ENCODE results near the gene RARB.

The RARB gene

GRCh38 chr3:25500706-25501210 lies 72.7 kb downstream of the RARB start:
- TF ChIP-seq CTCF (IDR thresholded peaks at IDR 0.05; ENCODE audit: low read length, missing control alignments): no peak
- no peak overlapping the region for H3K4me3 ChIP-seq (replicated peaks; ENCODE audit: low read depth, low read length)
- no peak for DNase-seq (ENCODE audit: low read depth)

GRCh38 chr3:25502233-25502632 lies 74.2 kb downstream of the RARB start:
- no peak for DNase-seq (ENCODE audit: low read depth)
- TF ChIP-seq CTCF (IDR thresholded peaks at IDR 0.05; ENCODE audit: low read length, missing control alignments): no peak
- H3K4me3 ChIP-seq (replicated peaks; ENCODE audit: low read depth, low read length): no peak overlapping the region

GRCh38 chr3:25503898-25504301 lies 75.8 kb downstream of the RARB start:
- no peak for DNase-seq (ENCODE audit: low read depth)
- no peak overlapping the region for H3K4me3 ChIP-seq (replicated peaks; ENCODE audit: low read depth, low read length)
- TF ChIP-seq CTCF (IDR thresholded peaks at IDR 0.05; ENCODE audit: low read length, missing control alignments): no peak

GRCh38 chr3:25505581-25505980 lies 77.5 kb downstream of the RARB start:
- DNase-seq (ENCODE audit: low read depth): no peak

GRCh38 chr3:25507811-25508210 lies 79.7 kb downstream of the RARB start:
- H3K4me3 ChIP-seq (replicated peaks; ENCODE audit: low read depth, low read length): no peak overlapping the region
- no peak for TF ChIP-seq CTCF (IDR thresholded peaks at IDR 0.05; ENCODE audit: low read length, missing control alignments)
- no peak for DNase-seq (ENCODE audit: low read depth)

More at GRCh38 chr3:25505581-25505980, 77.5 kb downstream of the RARB start:
- TF ChIP-seq CTCF (IDR thresholded peaks at IDR 0.05; ENCODE audit: low read length, missing control alignments): no peak
- no peak overlapping the region for H3K4me3 ChIP-seq (replicated peaks; ENCODE audit: low read depth, low read length)

- H3K4me3 ChIP-seq (replicated peaks; ENCODE audit: low read depth, low read length): no peak overlapping the region
Observed at GRCh38 chr3:25508433-25508832, 80.4 kb downstream of the RARB start.

More at GRCh38 chr3:25508433-25508832, 80.4 kb downstream of the RARB start:
- no peak for DNase-seq (ENCODE audit: low read depth)
- no peak for TF ChIP-seq CTCF (IDR thresholded peaks at IDR 0.05; ENCODE audit: low read length, missing control alignments)
